Ovary (tissue), 9 donors: ENCODE data around the gene SMCO3. TPM values are rescaled to one million over a fixed set of nuclear protein-coding genes. Genes with fewer than 3 reads are reported as not detected.

ENCODE experiments used
- DNase-seq, 5 donors: peaks; one replicate each; pipeline ENCODE4 v3.0.0-alpha.2; 2019 to 2020
- H3K27ac ChIP-seq, 2 donors: fragments of 200-600 bp; one replicate each; pipeline versions ENCODE4 v1.5.1 to v1.8.0; 2019 to 2022
- H3K27me3 ChIP-seq: fragments of 200-600 bp; one replicate; pipeline ENCODE4 v1.8.0; 2022
- H3K36me3 ChIP-seq: fragments of 200-600 bp; sonication (generic); one replicate; pipeline ENCODE4 v1.5.1; 2019
- H3K4me1 ChIP-seq: one replicate; pipeline ENCODE4 v1.8.1; 2013; ENCODE audit warnings: mild to moderate bottlenecking, moderate library complexity; ENCODE audit not compliant: insufficient read depth
- H3K4me3 ChIP-seq: fragments of 200-600 bp; sonication (generic); one replicate; pipeline ENCODE4 v1.5.1; 2017
- H3K9me3 ChIP-seq, 2 donors: fragments of 200-600 bp in 1 of 2; sonication (generic) in 1 of 2; one replicate each; pipeline versions ENCODE4 v1.5.1 to v1.8.1; 2013 to 2019; ENCODE audit warnings: mild to moderate bottlenecking in 1 of 2, moderate library complexity in 1 of 2
- EP300 ChIP-seq: sonication (generic); formaldehyde crosslinking; IDR thresholded peaks from one replicate; pipeline ENCODE4 v1.6.1; 2017; ENCODE audit warnings: antibody characterized with exemption
- POLR2A ChIP-seq: fragments of 450-650 bp; IDR thresholded peaks from one replicate; pipeline ENCODE4 v1.6.1; 2017; ENCODE audit warnings: antibody characterized with exemption, mild to moderate bottlenecking, moderate library complexity
- WGBS, 3 donors: extraction: QIAGEN DNeasy Blood & Tissue Kit in 1 of 3; methylation state at CpG; one replicate each; pipeline versions ENCODE4 v1.1.5 to v1.1.7; 2013 to 2017; 5-methylcytosine and 5-hydroxymethylcytosine counted together
- intact Hi-C, 4 donors: fragments of 100-400 bp; cut with DNase I; formaldehyde crosslinking; loops; one replicate each; pipeline versions ENCODE4 v1.11.0 to v1.15.1; 2022 to 2023
- polyA plus RNA-seq, 2 donors: library from polyadenylated mRNA; stranded (reverse); fragments of 200-250 nt in 1 of 2; fragments of 350-450 nt in 1 of 2; fragmentation: Illumina TruSeq in 1 of 2; extraction: RNeasy Lipid Tissue Mini Kit (QIAGEN cat#74804) in 1 of 2; gene quantifications; one replicate each; pipeline ENCODE4 v1.2.3, GENCODE V29; 2013 to 2014
- total RNA-seq, 7 donors: library from RNA; depleted of rRNA in 2 of 7; stranded (reverse); fragments of >200 nt in 2 of 7; fragmentation: NEBNext Ultra II Directional in 3 of 7; extraction: Animal tissue kit (Norgen Biotek cat#: 25700) in 3 of 7; gene quantifications; one replicate each; pipeline versions ENCODE4 v1.1.0 to v1.2.4, GENCODE V29; 2016 to 2023
- TF ChIP-seq, protein P1 (sequence below), 3 donors: fragments of 450-650 bp in 2 of 3; fragments of 200-600 bp in 1 of 3; IDR thresholded peaks; one replicate each; pipeline versions ENCODE4 v1.5.1 to v1.8.0; 2016 to 2022; ENCODE audit warnings: antibody characterized with exemption in 3 of 3, mild to moderate bottlenecking in 1 of 3
- donor health status: DM: no; HTN: no; CAD: no; lungs with moderate emphysema.
- donor health status: DM: no; HTN: no; CAD: no.
- donor health status: Bipolar disorder and iron deficiency.
- donor health status: DM: yes; HTN: yes; CAD: no.
- donor health status: DM: no; HTN: no; CAD: no.
- donor health status: DM: yes; HTN: yes; CAD: no.

SMCO3 gene
- total and polyA plus RNA-seq, 9 donors: 0.04 to 0.30 (median 0.15) TPM; not detected in 6

DNA sequence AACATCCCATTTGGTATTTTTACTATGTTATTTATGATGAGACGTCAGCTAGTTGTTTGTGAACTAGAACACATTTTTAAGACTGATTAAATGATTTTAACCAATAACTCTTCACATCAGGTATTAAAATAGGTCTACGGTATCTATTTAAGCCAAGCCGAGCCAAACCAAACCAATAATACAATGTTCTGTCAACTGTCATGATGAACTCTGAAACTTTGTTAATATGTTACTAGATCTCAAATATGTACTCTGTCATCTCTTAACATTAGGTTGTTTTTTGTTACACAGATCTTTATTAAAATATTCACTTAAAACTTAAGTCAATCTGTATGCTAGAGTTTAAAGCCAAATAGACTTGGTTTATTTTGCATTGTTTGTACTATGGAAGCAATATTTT is 28.3 kb upstream of the SMCO3 start:
- H3K27ac ChIP-seq: no peak overlapping the region
- DNase-seq: no peak
- TF ChIP-seq, protein P1, sequence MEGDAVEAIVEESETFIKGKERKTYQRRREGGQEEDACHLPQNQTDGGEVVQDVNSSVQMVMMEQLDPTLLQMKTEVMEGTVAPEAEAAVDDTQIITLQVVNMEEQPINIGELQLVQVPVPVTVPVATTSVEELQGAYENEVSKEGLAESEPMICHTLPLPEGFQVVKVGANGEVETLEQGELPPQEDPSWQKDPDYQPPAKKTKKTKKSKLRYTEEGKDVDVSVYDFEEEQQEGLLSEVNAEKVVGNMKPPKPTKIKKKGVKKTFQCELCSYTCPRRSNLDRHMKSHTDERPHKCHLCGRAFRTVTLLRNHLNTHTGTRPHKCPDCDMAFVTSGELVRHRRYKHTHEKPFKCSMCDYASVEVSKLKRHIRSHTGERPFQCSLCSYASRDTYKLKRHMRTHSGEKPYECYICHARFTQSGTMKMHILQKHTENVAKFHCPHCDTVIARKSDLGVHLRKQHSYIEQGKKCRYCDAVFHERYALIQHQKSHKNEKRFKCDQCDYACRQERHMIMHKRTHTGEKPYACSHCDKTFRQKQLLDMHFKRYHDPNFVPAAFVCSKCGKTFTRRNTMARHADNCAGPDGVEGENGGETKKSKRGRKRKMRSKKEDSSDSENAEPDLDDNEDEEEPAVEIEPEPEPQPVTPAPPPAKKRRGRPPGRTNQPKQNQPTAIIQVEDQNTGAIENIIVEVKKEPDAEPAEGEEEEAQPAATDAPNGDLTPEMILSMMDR (IDR thresholded peaks at IDR 0.05): no peak
- TF ChIP-seq POLR2A: no peak
- TF ChIP-seq EP300: no peak
- intact Hi-C loops: loop anchor here in 3 of 4 donors (5.0 to 10.0 kb wide), 3 partner anchors 52 to 432 kb away; no protein-coding TSS in a partner anchor
- H3K9me3 ChIP-seq: no peaks in the 10 kb centered on the region
- 77 to 86% (median 85%) methylated on average over 3 of the region's 3 CpGs for WGBS, 3 donors
- no peak overlapping the region for H3K4me3 ChIP-seq
- H3K36me3 ChIP-seq: no peaks in the 10 kb centered on the region
- no peaks in the 10 kb centered on the region for H3K27me3 ChIP-seq
- H3K4me1 ChIP-seq: peaks cover 4% of the 10 kb centered on the region

DNA sequence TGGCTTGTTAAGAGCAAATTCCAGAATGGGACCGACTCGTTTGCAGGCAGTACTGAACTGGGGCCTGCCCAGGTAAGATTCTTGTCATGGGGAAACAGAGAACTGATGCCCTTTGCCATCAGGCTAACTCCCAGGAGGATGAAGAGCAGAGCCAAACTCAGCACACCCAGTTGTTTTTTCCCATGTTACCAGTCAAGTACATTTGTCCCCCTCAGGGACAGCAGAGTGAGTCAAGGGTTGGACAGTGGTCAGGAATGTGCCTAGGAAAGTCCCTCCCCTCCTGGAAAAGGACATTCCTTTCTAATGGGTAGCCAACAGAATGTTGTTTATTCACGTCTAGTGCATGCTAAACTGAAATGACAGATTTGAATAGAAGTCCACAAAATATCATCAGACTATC is 27.8 kb upstream of the SMCO3 start:
- Histone ChIP-seq H3K9me3 (no peaks in the 10 kb centered on the region), H3K27me3 (no peaks in the 10 kb centered on the region), H3K36me3 (no peaks in the 10 kb centered on the region), H3K27ac (no peak overlapping the region), H3K4me1 (peaks cover 4% of the 10 kb centered on the region), H3K4me3 (no peak overlapping the region)
- 32 to 51% (median 39%) methylated on average over 3 of the region's 3 CpGs for WGBS, 3 donors
- intact Hi-C loops: loop anchor here in 3 of 4 donors (5.0 to 10.0 kb wide), 3 partner anchors 53 to 433 kb away; no protein-coding TSS in a partner anchor
- TF ChIP-seq POLR2A: no peak
- TF ChIP-seq EP300: no peak
- TF ChIP-seq, protein P1 (IDR thresholded peaks at IDR 0.05): no peak
- peak in 1 of 5 donors; percentile 33 for DNase-seq

DNA sequence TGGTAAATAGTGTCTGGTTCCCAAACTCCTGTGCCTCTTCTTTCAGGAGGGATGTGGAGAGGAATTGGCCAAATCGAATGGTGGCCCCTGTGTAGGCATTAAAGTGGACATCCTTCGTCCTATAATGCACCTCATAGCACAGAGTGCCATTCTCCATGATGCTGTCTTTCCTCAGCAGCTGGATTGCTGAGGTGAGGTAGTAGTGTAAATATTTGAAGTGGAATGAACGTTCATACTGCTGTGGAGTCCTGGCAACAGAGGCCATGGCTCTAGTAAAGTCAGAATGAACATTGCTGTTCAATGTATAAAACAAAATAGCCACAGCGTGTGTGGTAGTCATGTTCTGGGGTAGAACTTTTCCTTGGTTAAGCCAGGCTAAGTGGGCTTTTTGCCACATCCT is 26.6 kb upstream of the SMCO3 start:
- H3K27me3 ChIP-seq: no peaks in the 10 kb centered on the region
- no peak overlapping the region for H3K4me3 ChIP-seq
- TF ChIP-seq POLR2A (no peak), EP300 (no peak)
- TF ChIP-seq, protein P1 (IDR thresholded peaks at IDR 0.05): no peak
- 83 to 88% (median 84%) methylated on average over 4 of the region's 4 CpGs for WGBS, 3 donors
- H3K27ac ChIP-seq: no peak overlapping the region
- H3K9me3 ChIP-seq: no peaks in the 10 kb centered on the region
- H3K36me3 ChIP-seq: no peaks in the 10 kb centered on the region
- no peak for DNase-seq
- peaks cover 4% of the 10 kb centered on the region for H3K4me1 ChIP-seq
- intact Hi-C loops: loop anchor here in 3 of 4 donors (5.0 to 10.0 kb wide), 3 partner anchors 54 to 434 kb away; no protein-coding TSS in a partner anchor

DNA sequence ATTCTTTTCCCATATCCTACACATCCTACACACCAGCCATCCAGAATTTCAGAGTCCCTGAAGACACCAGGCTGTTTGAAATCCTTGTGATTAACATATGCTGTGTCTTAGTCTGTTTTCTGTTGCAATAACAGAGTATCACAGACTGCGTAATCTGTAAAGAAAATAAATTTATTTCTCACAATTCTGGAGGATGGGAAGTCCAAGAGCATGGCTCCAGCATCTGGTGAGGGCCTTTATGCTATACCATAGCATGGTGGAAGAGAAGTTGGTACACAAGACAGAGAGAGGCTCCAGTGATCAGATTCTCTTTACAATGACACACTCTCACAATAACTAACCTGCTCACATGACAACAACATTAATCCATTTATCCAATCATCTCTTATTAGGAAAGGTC is 25.3 kb upstream of the SMCO3 start:
- no peak overlapping the region for H3K4me3 ChIP-seq
- 94 to 97% (median 95%) methylated on average over 1 of the region's 1 CpG for WGBS, 3 donors
- H3K27ac ChIP-seq: no peak overlapping the region
- DNase-seq: no peak
- intact Hi-C loops: no loop called here
- H3K9me3 ChIP-seq: no peaks in the 10 kb centered on the region
- H3K4me1 ChIP-seq: peaks cover 2% of the 10 kb centered on the region
- no peaks in the 10 kb centered on the region for H3K27me3 ChIP-seq
- no peaks in the 10 kb centered on the region for H3K36me3 ChIP-seq
- no peak for TF ChIP-seq POLR2A
- TF ChIP-seq EP300: no peak
- TF ChIP-seq, protein P1 (IDR thresholded peaks at IDR 0.05): no peak
